ENCODE results near the gene PIN4. TPM values are rescaled to one million over a fixed set of nuclear protein-coding genes. Genes with fewer than 3 reads are reported as not detected.

The PIN4 gene
- total and polyA plus RNA-seq, 2 donors (not counting 3 experiments of a cell fraction or from before 2014, with no cell fraction given): 4.5 to 10.4 TPM

DNA sequence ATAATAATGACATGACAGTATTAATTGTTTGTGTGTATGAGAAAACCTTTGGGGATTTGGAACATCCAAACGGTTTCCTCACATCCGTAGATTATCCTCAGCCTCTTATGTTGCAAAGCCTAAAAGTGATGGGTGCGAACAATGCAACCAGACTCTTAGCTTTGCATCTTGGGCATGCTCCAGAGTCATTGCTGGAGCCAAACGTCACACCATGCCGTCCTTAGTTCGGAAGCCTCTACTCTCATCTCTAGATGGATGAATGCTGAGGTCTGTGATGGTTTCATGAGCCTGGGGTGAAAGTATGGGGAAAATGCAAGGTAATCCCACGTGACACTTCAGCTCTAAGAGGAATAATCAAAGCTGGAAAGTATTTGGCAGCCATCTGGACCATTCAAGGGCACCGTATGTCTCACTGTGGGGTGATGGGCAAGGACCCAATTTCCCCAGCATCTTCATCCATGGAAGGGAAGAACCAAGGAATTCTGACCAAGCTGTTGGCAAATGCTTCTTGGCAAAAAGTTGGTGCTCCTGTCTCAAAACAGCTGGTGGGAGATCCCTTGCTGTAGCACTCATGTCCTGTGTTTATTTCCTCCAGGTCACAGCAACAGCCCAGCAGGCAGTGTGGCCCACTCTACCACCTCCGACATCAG is 43.6 kb upstream of the PIN4 start:
- Histone ChIP-seq H3K9me3 (replicated peaks; ENCODE audit: control insufficient read depth, insufficient read depth, low read length) (no peaks in the 10 kb centered on the region), H4K20me1 (replicated peaks; ENCODE audit: control insufficient read depth, extremely low read depth, insufficient read depth, low read length) (no peaks in the 10 kb centered on the region), H3K4me2 (ENCODE audit: insufficient read depth, low read length) (no peak overlapping the region), H3K27me3 (ENCODE audit: control insufficient read depth in 2 of 2, insufficient read depth in 2 of 2, low read length in 2 of 2) (no peaks in the 10 kb centered on the region), H3K9me1 (replicated peaks; ENCODE audit: control insufficient read depth, extremely low read depth, insufficient read depth, low read length) (no peaks in the 10 kb centered on the region), H3K4me3 (replicated peaks in 1 of 3; ENCODE audit: insufficient read depth in 1 of 3, low read depth in 1 of 3, low read length in 3 of 3) (no peak overlapping the region), H3K4me1 (ENCODE audit: control insufficient read depth, extremely low read depth, insufficient read depth, low read length) (no peaks in the 10 kb centered on the region), H3K79me2 (ENCODE audit: control insufficient read depth, insufficient read depth, low read length) (peaks cover 2% of the 10 kb centered on the region), H3K9ac (replicated peaks; ENCODE audit: extremely low read depth, insufficient read depth, low read length) (no peak overlapping the region), H3K36me3 (ENCODE audit: control insufficient read depth in 2 of 2, extremely low read depth in 1 of 2, insufficient read depth in 2 of 2, low read length in 2 of 2) (peaks cover 10 to 37% of the 10 kb centered on the region in 2 experiments), H2AFZ (ENCODE audit: low read depth, low read length) (no peak overlapping the region), H3K27ac (ENCODE audit: insufficient read depth, low read depth, low read length) (no peak overlapping the region)
- no peak for FAIRE-seq
- intact Hi-C loops (cut with micrococcal nuclease): no loop called here
- POLR2A ChIA-PET: no interaction called here
- no TSS peak for BruUV-seq (replicated peaks)
- DNase-seq (ENCODE audit: low read depth, low spot score): no peak
- no peak for TF ChIP-seq FOS (IDR thresholded peaks at IDR 0.05; ENCODE audit: borderline replicate concordance, insufficient read depth, low read length)
- dilution Hi-C loops (cut with MboI; ENCODE audit: extremely low pct_ligation_motif_present, low sequenced_read_pairs): no loop called here
- CTCF ChIA-PET: no interaction called here

DNA sequence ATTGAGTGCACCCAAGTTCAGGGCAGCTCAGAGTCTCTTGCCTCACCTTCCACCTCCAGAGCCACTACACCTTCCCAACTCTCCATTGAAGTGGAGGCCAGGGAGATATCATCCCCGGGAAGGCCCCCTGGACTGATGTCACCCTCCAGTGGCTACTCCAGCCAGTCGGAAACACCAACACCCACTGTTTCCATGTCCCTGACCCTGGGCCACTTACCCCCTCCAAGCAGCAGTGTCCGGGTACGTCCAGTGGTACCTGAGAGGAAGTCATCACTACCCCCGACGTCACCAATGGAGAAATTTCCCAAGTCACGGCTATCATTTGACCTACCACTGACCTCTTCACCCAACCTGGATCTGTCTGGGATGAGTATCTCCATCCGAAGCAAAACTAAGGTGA is 42.0 kb upstream of the PIN4 start:
- Histone ChIP-seq H3K36me3 (ENCODE audit: control insufficient read depth in 2 of 2, extremely low read depth in 1 of 2, insufficient read depth in 2 of 2, low read length in 2 of 2) (peaks cover 8 to 34% of the 10 kb centered on the region in 2 experiments), H3K9me3 (replicated peaks; ENCODE audit: control insufficient read depth, insufficient read depth, low read length) (no peaks in the 10 kb centered on the region), H3K27me3 (ENCODE audit: control insufficient read depth in 2 of 2, insufficient read depth in 2 of 2, low read length in 2 of 2) (no peaks in the 10 kb centered on the region), H4K20me1 (replicated peaks; ENCODE audit: control insufficient read depth, extremely low read depth, insufficient read depth, low read length) (no peaks in the 10 kb centered on the region), H3K4me3 (replicated peaks in 1 of 3; ENCODE audit: insufficient read depth in 1 of 3, low read depth in 1 of 3, low read length in 3 of 3) (no peak overlapping the region), H3K4me2 (ENCODE audit: insufficient read depth, low read length) (no peak overlapping the region), H3K9ac (replicated peaks; ENCODE audit: extremely low read depth, insufficient read depth, low read length) (no peak overlapping the region), H2AFZ (ENCODE audit: low read depth, low read length) (no peak overlapping the region), H3K4me1 (ENCODE audit: control insufficient read depth, extremely low read depth, insufficient read depth, low read length) (no peaks in the 10 kb centered on the region), H3K79me2 (ENCODE audit: control insufficient read depth, insufficient read depth, low read length) (no peaks in the 10 kb centered on the region), H3K27ac (ENCODE audit: insufficient read depth, low read depth, low read length) (no peak overlapping the region), H3K9me1 (replicated peaks; ENCODE audit: control insufficient read depth, extremely low read depth, insufficient read depth, low read length) (no peaks in the 10 kb centered on the region)
- TF ChIP-seq MYC (IDR thresholded peaks at IDR 0.05; ENCODE audit: low read depth, low read length): no peak
- no peak for TF ChIP-seq FOS (IDR thresholded peaks at IDR 0.05; ENCODE audit: borderline replicate concordance, insufficient read depth, low read length)
- TF ChIP-seq, protein P1, sequence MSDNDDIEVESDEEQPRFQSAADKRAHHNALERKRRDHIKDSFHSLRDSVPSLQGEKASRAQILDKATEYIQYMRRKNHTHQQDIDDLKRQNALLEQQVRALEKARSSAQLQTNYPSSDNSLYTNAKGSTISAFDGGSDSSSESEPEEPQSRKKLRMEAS (IDR thresholded peaks at IDR 0.05; ENCODE audit: insufficient read depth, insufficient read length): no peak
- no peak for TF ChIP-seq JUN (IDR thresholded peaks at IDR 0.05; ENCODE audit: borderline replicate concordance, insufficient read depth, insufficient read length, low read depth)
- TF ChIP-seq EZH2 (IDR thresholded peaks at IDR 0.05; ENCODE audit: borderline replicate concordance, low read depth, low read length, severe bottlenecking): no peak
- TF ChIP-seq, protein P2, sequence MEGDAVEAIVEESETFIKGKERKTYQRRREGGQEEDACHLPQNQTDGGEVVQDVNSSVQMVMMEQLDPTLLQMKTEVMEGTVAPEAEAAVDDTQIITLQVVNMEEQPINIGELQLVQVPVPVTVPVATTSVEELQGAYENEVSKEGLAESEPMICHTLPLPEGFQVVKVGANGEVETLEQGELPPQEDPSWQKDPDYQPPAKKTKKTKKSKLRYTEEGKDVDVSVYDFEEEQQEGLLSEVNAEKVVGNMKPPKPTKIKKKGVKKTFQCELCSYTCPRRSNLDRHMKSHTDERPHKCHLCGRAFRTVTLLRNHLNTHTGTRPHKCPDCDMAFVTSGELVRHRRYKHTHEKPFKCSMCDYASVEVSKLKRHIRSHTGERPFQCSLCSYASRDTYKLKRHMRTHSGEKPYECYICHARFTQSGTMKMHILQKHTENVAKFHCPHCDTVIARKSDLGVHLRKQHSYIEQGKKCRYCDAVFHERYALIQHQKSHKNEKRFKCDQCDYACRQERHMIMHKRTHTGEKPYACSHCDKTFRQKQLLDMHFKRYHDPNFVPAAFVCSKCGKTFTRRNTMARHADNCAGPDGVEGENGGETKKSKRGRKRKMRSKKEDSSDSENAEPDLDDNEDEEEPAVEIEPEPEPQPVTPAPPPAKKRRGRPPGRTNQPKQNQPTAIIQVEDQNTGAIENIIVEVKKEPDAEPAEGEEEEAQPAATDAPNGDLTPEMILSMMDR (IDR thresholded peaks at IDR 0.05; ENCODE audit: extremely low read depth in 1 of 2, insufficient read depth in 1 of 2, low read depth in 1 of 2, low read length in 2 of 2): no peak
- no peak for TF ChIP-seq POLR2A (IDR thresholded peaks at IDR 0.05; ENCODE audit: low read depth, low read length)
- TF ChIP-seq GATA2 (IDR thresholded peaks at IDR 0.05; ENCODE audit: insufficient read depth, insufficient read length, low read depth, low read length): no peak
- TF ChIP-seq POLR2AphosphoS5 (IDR thresholded peaks at IDR 0.05; ENCODE audit: insufficient read depth, low read depth, low read length): no peak
- FAIRE-seq (no peak), DNase-seq (ENCODE audit: low read depth, low spot score) (no peak)
- intact Hi-C loops (cut with micrococcal nuclease) (no loop called here), dilution Hi-C loops (cut with MboI; ENCODE audit: extremely low pct_ligation_motif_present, low sequenced_read_pairs) (no loop called here)
- BruUV-seq (replicated peaks): no TSS peak
- ChIA-PET POLR2A (no interaction called here), CTCF (no interaction called here)

Measured in endothelial cell of umbilical vein (primary cell).